ENCODE data around the gene FKBP3. TPM values are rescaled to one million over a fixed set of nuclear protein-coding genes. Genes with fewer than 3 reads are reported as not detected.

Gene FKBP3
- total and polyA plus RNA-seq, 2 donors (not counting 3 experiments of a cell fraction or from before 2014, with no cell fraction given): 23.2 to 92.9 TPM

- Histone ChIP-seq H3K79me2 (ENCODE audit: control insufficient read depth, insufficient read depth, low read length) (no peaks in the 10 kb centered on the region), H3K4me3 (replicated peaks in 1 of 3; ENCODE audit: insufficient read depth in 1 of 3, low read depth in 1 of 3, low read length in 3 of 3) (no peak overlapping the region), H3K9me3 (replicated peaks; ENCODE audit: control insufficient read depth, insufficient read depth, low read length) (no peaks in the 10 kb centered on the region), H3K9me1 (replicated peaks; ENCODE audit: control insufficient read depth, extremely low read depth, insufficient read depth, low read length) (no peaks in the 10 kb centered on the region), H4K20me1 (replicated peaks; ENCODE audit: control insufficient read depth, extremely low read depth, insufficient read depth, low read length) (no peaks in the 10 kb centered on the region), H3K27me3 (ENCODE audit: control insufficient read depth in 2 of 2, insufficient read depth in 2 of 2, low read length in 2 of 2) (no peaks in the 10 kb centered on the region), H3K27ac (ENCODE audit: insufficient read depth, low read depth, low read length) (no peak overlapping the region), H3K4me2 (ENCODE audit: insufficient read depth, low read length) (no peak overlapping the region), H3K4me1 (ENCODE audit: control insufficient read depth, extremely low read depth, insufficient read depth, low read length) (no peaks in the 10 kb centered on the region), H3K36me3 (ENCODE audit: control insufficient read depth in 2 of 2, extremely low read depth in 1 of 2, insufficient read depth in 2 of 2, low read length in 2 of 2) (no peaks in the 10 kb centered on the region), H3K9ac (replicated peaks; ENCODE audit: extremely low read depth, insufficient read depth, low read length) (no peak overlapping the region), H2AFZ (ENCODE audit: low read depth, low read length) (no peak overlapping the region)
- intact Hi-C loops (cut with micrococcal nuclease): no loop called here
- TF ChIP-seq JUN (IDR thresholded peaks at IDR 0.05; ENCODE audit: borderline replicate concordance, insufficient read depth, insufficient read length, low read depth) (no peak), FOS (IDR thresholded peaks at IDR 0.05; ENCODE audit: borderline replicate concordance, insufficient read depth, low read length) (no peak), GATA2 (IDR thresholded peaks at IDR 0.05; ENCODE audit: insufficient read depth, insufficient read length, low read depth, low read length) (no peak), MYC (IDR thresholded peaks at IDR 0.05; ENCODE audit: low read depth, low read length) (no peak), CTCF (IDR thresholded peaks at IDR 0.05; ENCODE audit: extremely low read depth in 1 of 2, insufficient read depth in 1 of 2, low read depth in 1 of 2, low read length in 2 of 2) (no peak), POLR2AphosphoS5 (IDR thresholded peaks at IDR 0.05; ENCODE audit: insufficient read depth, low read depth, low read length) (no peak), POLR2A (IDR thresholded peaks at IDR 0.05; ENCODE audit: low read depth, low read length) (no peak), MAX (IDR thresholded peaks at IDR 0.05; ENCODE audit: insufficient read depth, insufficient read length) (no peak), EZH2 (IDR thresholded peaks at IDR 0.05; ENCODE audit: borderline replicate concordance, low read depth, low read length, severe bottlenecking) (no peak)
- DNase-seq (ENCODE audit: low read depth, low spot score): no peak
- CTCF ChIA-PET: no interaction called here
- POLR2A ChIA-PET: no interaction called here
- FAIRE-seq: no peak
- dilution Hi-C loops (cut with MboI; ENCODE audit: extremely low pct_ligation_motif_present, low sequenced_read_pairs): no loop called here
- no TSS peak for BruUV-seq (replicated peaks)
Measured at GRCh38 chr14:45073231-45073879, 60.9 kb downstream of the FKBP3 start.

All from endothelial cell of umbilical vein (primary cell).